Activated naive CD8-positive, alpha-beta T cell treated with anti-CD3 and anti-CD28 coated beads, Interleukin-2, amount 10 ng/mL, durations not matched to agents 7 days and 5 days (primary cell): Measurements from ENCODE around the gene ZBTB40. TPM values are rescaled to one million over a fixed set of nuclear protein-coding genes. Genes with fewer than 3 reads are reported as not detected.

Experiments used
- ATAC-seq: fragments of 150-1000 bp; cut with Tn5 transposase; one replicate; pipeline ENCODE4 v1.10.0; 2021; ENCODE audit warnings: low read depth, moderate library complexity
- POLR2A ChIA-PET: fragments of 350-600 bp; sonication (Branson Sonifier 250); formaldehyde crosslinking; loops from one replicate; lab custom pipeline; 2021; ENCODE audit warnings: antibody characterized with exemption; lab: Charles Lee
- DNase-seq: peaks from one replicate; pipeline ENCODE4 v3.0.0; 2021
- H3K27ac Mint-ChIP-seq: one replicate; pipeline ENCODE4 v1.8.0; 2022; ENCODE audit warnings: mild to moderate bottlenecking, mixed read lengths
- H3K27me3 Mint-ChIP-seq: one replicate; pipeline ENCODE4 v1.8.0; 2022; ENCODE audit warnings: mild to moderate bottlenecking, moderate library complexity, mixed read lengths
- H3K36me3 Mint-ChIP-seq: one replicate; pipeline ENCODE4 v1.8.0; 2021; ENCODE audit warnings: mild to moderate bottlenecking, mixed read lengths
- H3K4me1 Mint-ChIP-seq: one replicate; pipeline ENCODE4 v1.8.0; 2021; ENCODE audit warnings: mixed read lengths
- H3K4me3 Mint-ChIP-seq: one replicate; pipeline ENCODE4 v1.8.0; 2022; ENCODE audit warnings: mild to moderate bottlenecking, moderate library complexity, mixed read lengths
- H3K9me3 Mint-ChIP-seq: one replicate; pipeline ENCODE4 v1.8.0; 2021; ENCODE audit warnings: mixed read lengths
- total RNA-seq, 2 experiments: library from RNA; stranded (reverse); gene quantifications; one replicate each; pipeline ENCODE4 v1.2.3, GENCODE V29; 2021

The ZBTB40 gene
- total RNA-seq, 2 experiments from 2014 or later: 26.5 to 30.2 TPM

- Mint-ChIP-seq H3K9me3 (no peaks in the 10 kb centered on the region), H3K36me3 (peaks cover 2% of the 10 kb centered on the region), H3K27ac (no peak overlapping the region), H3K4me3 (no peak overlapping the region), H3K4me1 (no peaks in the 10 kb centered on the region), H3K27me3 (no peaks in the 10 kb centered on the region)
- POLR2A ChIA-PET: no interaction called here
- DNase-seq: no peak
- ATAC-seq: no peak
Measured at GRCh38 chr1:22526098-22526497, 74.4 kb downstream of the ZBTB40 start.

GRCh38 chr1:22526677-22527076 lies 75.0 kb downstream of the ZBTB40 start:
- Mint-ChIP-seq H3K36me3 (peaks cover 2% of the 10 kb centered on the region), H3K27me3 (no peaks in the 10 kb centered on the region), H3K27ac (no peak overlapping the region), H3K4me3 (no peak overlapping the region), H3K9me3 (no peaks in the 10 kb centered on the region), H3K4me1 (no peaks in the 10 kb centered on the region)
- ATAC-seq: no peak
- POLR2A ChIA-PET: no interaction called here
- DNase-seq: no peak

- POLR2A ChIA-PET: no interaction called here
- H3K9me3 Mint-ChIP-seq: no peaks in the 10 kb centered on the region
- peaks cover 2% of the 10 kb centered on the region for H3K36me3 Mint-ChIP-seq
- no peaks in the 10 kb centered on the region for H3K27me3 Mint-ChIP-seq
- ATAC-seq: no peak
- no peak for DNase-seq
- H3K4me1 Mint-ChIP-seq: no peaks in the 10 kb centered on the region
- H3K27ac Mint-ChIP-seq: no peak overlapping the region
- no peak overlapping the region for H3K4me3 Mint-ChIP-seq
Measured at GRCh38 chr1:22527122-22527521, 75.5 kb downstream of the ZBTB40 start.

GRCh38 chr1:22527555-22528296 lies 76.1 kb downstream of the ZBTB40 start:
- Mint-ChIP-seq H3K27me3 (no peaks in the 10 kb centered on the region), H3K36me3 (peaks cover 2% of the 10 kb centered on the region), H3K4me3 (no peak overlapping the region), H3K4me1 (no peaks in the 10 kb centered on the region), H3K27ac (no peak overlapping the region), H3K9me3 (no peaks in the 10 kb centered on the region)
- DNase-seq: no peak
- no peak for ATAC-seq
- POLR2A ChIA-PET: no interaction called here

- ATAC-seq: no peak
- no peak for DNase-seq
- POLR2A ChIA-PET: no interaction called here
- Mint-ChIP-seq H3K9me3 (no peaks in the 10 kb centered on the region), H3K4me3 (no peak overlapping the region), H3K27ac (no peak overlapping the region), H3K27me3 (no peaks in the 10 kb centered on the region), H3K4me1 (no peaks in the 10 kb centered on the region), H3K36me3 (peaks cover 2% of the 10 kb centered on the region)
Measured at GRCh38 chr1:22528451-22528850, 76.8 kb downstream of the ZBTB40 start.

GRCh38 chr1:22529901-22530621 lies 78.4 kb downstream of the ZBTB40 start:
- POLR2A ChIA-PET: no interaction called here
- Mint-ChIP-seq H3K36me3 (no peaks in the 10 kb centered on the region), H3K4me3 (no peak overlapping the region), H3K4me1 (no peaks in the 10 kb centered on the region), H3K9me3 (no peaks in the 10 kb centered on the region), H3K27me3 (no peaks in the 10 kb centered on the region), H3K27ac (no peak overlapping the region)
- ATAC-seq (no peak), DNase-seq (no peak)

- H3K4me1 Mint-ChIP-seq: no peaks in the 10 kb centered on the region
- POLR2A ChIA-PET: no interaction called here
- no peaks in the 10 kb centered on the region for H3K36me3 Mint-ChIP-seq
- H3K9me3 Mint-ChIP-seq: no peaks in the 10 kb centered on the region
- DNase-seq (no peak), ATAC-seq (no peak)
- H3K27ac Mint-ChIP-seq: no peak overlapping the region
- H3K4me3 Mint-ChIP-seq: no peak overlapping the region
- no peaks in the 10 kb centered on the region for H3K27me3 Mint-ChIP-seq
Measured at GRCh38 chr1:22530715-22531114, 79.1 kb downstream of the ZBTB40 start.

GRCh38 chr1:22531251-22531650 lies 79.6 kb downstream of the ZBTB40 start:
- POLR2A ChIA-PET: no interaction called here
- Mint-ChIP-seq H3K4me1 (peaks cover 2% of the 10 kb centered on the region), H3K27me3 (no peaks in the 10 kb centered on the region), H3K4me3 (no peak overlapping the region), H3K9me3 (no peaks in the 10 kb centered on the region), H3K27ac (no peak overlapping the region), H3K36me3 (peaks cover 2% of the 10 kb centered on the region)
- no peak for DNase-seq
- ATAC-seq: no peak

GRCh38 chr1:22533244-22533895 lies 81.7 kb downstream of the ZBTB40 start:
- ATAC-seq (no peak), DNase-seq (no peak)
- no peaks in the 10 kb centered on the region for H3K9me3 Mint-ChIP-seq
- H3K36me3 Mint-ChIP-seq: peaks cover 2% of the 10 kb centered on the region
- POLR2A ChIA-PET: no interaction called here
- no peak overlapping the region for H3K4me3 Mint-ChIP-seq
- no peak overlapping the region for H3K27ac Mint-ChIP-seq
- no peaks in the 10 kb centered on the region for H3K27me3 Mint-ChIP-seq
- peaks cover 2% of the 10 kb centered on the region for H3K4me1 Mint-ChIP-seq

- Mint-ChIP-seq H3K4me1 (peaks cover 12% of the 10 kb centered on the region), H3K4me3 (no peak overlapping the region), H3K9me3 (no peaks in the 10 kb centered on the region), H3K27me3 (no peaks in the 10 kb centered on the region), H3K27ac (no peak overlapping the region), H3K36me3 (peaks cover 2% of the 10 kb centered on the region)
- POLR2A ChIA-PET: no interaction called here
- DNase-seq (no peak), ATAC-seq (no peak)
Measured at GRCh38 chr1:22534951-22535350, 83.3 kb downstream of the ZBTB40 start.

- H3K4me3 Mint-ChIP-seq: no peak overlapping the region
- no peaks in the 10 kb centered on the region for H3K9me3 Mint-ChIP-seq
- no peaks in the 10 kb centered on the region for H3K27me3 Mint-ChIP-seq
- no peak for DNase-seq
- H3K36me3 Mint-ChIP-seq: peaks cover 2% of the 10 kb centered on the region
- peaks cover 13% of the 10 kb centered on the region for H3K4me1 Mint-ChIP-seq
- H3K27ac Mint-ChIP-seq: no peak overlapping the region
- POLR2A ChIA-PET: no interaction called here
- no peak for ATAC-seq
Measured at GRCh38 chr1:22535399-22535798, 83.7 kb downstream of the ZBTB40 start.

GRCh38 chr1:22536506-22536905 lies 84.9 kb downstream of the ZBTB40 start:
- POLR2A ChIA-PET: no interaction called here
- Mint-ChIP-seq H3K9me3 (no peaks in the 10 kb centered on the region), H3K4me1 (peaks cover 13% of the 10 kb centered on the region), H3K27me3 (no peaks in the 10 kb centered on the region), H3K27ac (no peak overlapping the region), H3K4me3 (no peak overlapping the region), H3K36me3 (peaks cover 2% of the 10 kb centered on the region)
- DNase-seq: no peak
- no peak for ATAC-seq

- Mint-ChIP-seq H3K4me1 (peaks cover 13% of the 10 kb centered on the region), H3K9me3 (no peaks in the 10 kb centered on the region), H3K27me3 (no peaks in the 10 kb centered on the region), H3K36me3 (peaks cover 2% of the 10 kb centered on the region), H3K27ac (no peak overlapping the region), H3K4me3 (no peak overlapping the region)
- DNase-seq: no peak
- ATAC-seq: no peak
- POLR2A ChIA-PET: no interaction called here
Measured at GRCh38 chr1:22537441-22538139, 85.9 kb downstream of the ZBTB40 start.
